ENCODE results near the gene NFKB1.
"Not testable (repeated sequence)": the region's sequence is repeated elsewhere in the genome, so short reads cannot be mapped to it uniquely, and the experiment has no call there.

Gene NFKB1

GRCh38 chr4:102564399-102565059 is 63.4 kb downstream of the NFKB1 start:
- no peaks in the 10 kb centered on the region for H3K36me3 ChIP-seq (ENCODE audit: control insufficient read depth, insufficient read depth, low read length)
- no peaks in the 10 kb centered on the region for H3K27me3 ChIP-seq (ENCODE audit: control insufficient read depth, insufficient read depth, low read length)
- H3K4me3 ChIP-seq (ENCODE audit: low read depth, low read length) = no peak overlapping the region
- H3K9me3 ChIP-seq (ENCODE audit: control insufficient read depth, insufficient read depth, low read depth, low read length) = no peaks in the 10 kb centered on the region
- no peak overlapping the region for H3K9ac ChIP-seq (ENCODE audit: low read length)
- no peak overlapping the region for H3K27ac ChIP-seq (ENCODE audit: low read depth, low read length)
- no peaks in the 10 kb centered on the region for H3K4me1 ChIP-seq (ENCODE audit: control insufficient read depth, insufficient read depth, low read length)

- Histone ChIP-seq H3K4me1 (ENCODE audit: control insufficient read depth, insufficient read depth, low read length) (no peaks in the 10 kb centered on the region), H3K4me3 (ENCODE audit: low read depth, low read length) (no peak overlapping the region), H3K9ac (ENCODE audit: low read length) (no peak overlapping the region), H3K27ac (ENCODE audit: low read depth, low read length) (no peak overlapping the region), H3K9me3 (ENCODE audit: control insufficient read depth, insufficient read depth, low read depth, low read length) (no peaks in the 10 kb centered on the region), H3K27me3 (ENCODE audit: control insufficient read depth, insufficient read depth, low read length) (no peaks in the 10 kb centered on the region), H3K36me3 (ENCODE audit: control insufficient read depth, insufficient read depth, low read length) (no peaks in the 10 kb centered on the region)
These were observed 64.5 kb downstream of the NFKB1 start for GRCh38 chr4:102565696-102566095.

GRCh38 chr4:102566426-102566825 is 65.3 kb downstream of the NFKB1 start:
- Histone ChIP-seq H3K4me1 (ENCODE audit: control insufficient read depth, insufficient read depth, low read length) (no peaks in the 10 kb centered on the region), H3K9me3 (ENCODE audit: control insufficient read depth, insufficient read depth, low read depth, low read length) (no peaks in the 10 kb centered on the region), H3K27me3 (ENCODE audit: control insufficient read depth, insufficient read depth, low read length) (no peaks in the 10 kb centered on the region), H3K9ac (ENCODE audit: low read length) (no peak overlapping the region), H3K27ac (ENCODE audit: low read depth, low read length) (no peak overlapping the region), H3K4me3 (ENCODE audit: low read depth, low read length) (no peak overlapping the region), H3K36me3 (ENCODE audit: control insufficient read depth, insufficient read depth, low read length) (no peaks in the 10 kb centered on the region)

- no peaks in the 10 kb centered on the region for H3K27me3 ChIP-seq (ENCODE audit: control insufficient read depth, insufficient read depth, low read length)
- H3K27ac ChIP-seq (ENCODE audit: low read depth, low read length) = no peak overlapping the region
- H3K4me3 ChIP-seq (ENCODE audit: low read depth, low read length) = no peak overlapping the region
- no peaks in the 10 kb centered on the region for H3K4me1 ChIP-seq (ENCODE audit: control insufficient read depth, insufficient read depth, low read length)
- no peaks in the 10 kb centered on the region for H3K9me3 ChIP-seq (ENCODE audit: control insufficient read depth, insufficient read depth, low read depth, low read length)
- H3K9ac ChIP-seq (ENCODE audit: low read length) = no peak overlapping the region
- no peaks in the 10 kb centered on the region for H3K36me3 ChIP-seq (ENCODE audit: control insufficient read depth, insufficient read depth, low read length)
These were observed 66.3 kb downstream of the NFKB1 start for GRCh38 chr4:102567427-102567826.

- Histone ChIP-seq H3K9ac (ENCODE audit: low read length) (no peak overlapping the region), H3K4me1 (ENCODE audit: control insufficient read depth, insufficient read depth, low read length) (no peaks in the 10 kb centered on the region), H3K27ac (ENCODE audit: low read depth, low read length) (no peak overlapping the region), H3K27me3 (ENCODE audit: control insufficient read depth, insufficient read depth, low read length) (no peaks in the 10 kb centered on the region), H3K36me3 (ENCODE audit: control insufficient read depth, insufficient read depth, low read length) (no peaks in the 10 kb centered on the region), H3K9me3 (ENCODE audit: control insufficient read depth, insufficient read depth, low read depth, low read length) (no peaks in the 10 kb centered on the region), H3K4me3 (ENCODE audit: low read depth, low read length) (no peak overlapping the region)
These were observed 68.0 kb downstream of the NFKB1 start for GRCh38 chr4:102569200-102569599.

GRCh38 chr4:102570211-102570610 is 69.1 kb downstream of the NFKB1 start:
- not testable (repeated sequence) for H3K9ac ChIP-seq (ENCODE audit: low read length); H3K4me1 ChIP-seq (ENCODE audit: control insufficient read depth, insufficient read depth, low read length); H3K9me3 ChIP-seq (ENCODE audit: control insufficient read depth, insufficient read depth, low read depth, low read length); H3K36me3 ChIP-seq (ENCODE audit: control insufficient read depth, insufficient read depth, low read length); H3K4me3 ChIP-seq (ENCODE audit: low read depth, low read length); H3K27ac ChIP-seq (ENCODE audit: low read depth, low read length); H3K27me3 ChIP-seq (ENCODE audit: control insufficient read depth, insufficient read depth, low read length)

GRCh38 chr4:102572452-102572851 is 71.3 kb downstream of the NFKB1 start:
- no peaks in the 10 kb centered on the region for H3K36me3 ChIP-seq (ENCODE audit: control insufficient read depth, insufficient read depth, low read length)
- no peaks in the 10 kb centered on the region for H3K9me3 ChIP-seq (ENCODE audit: control insufficient read depth, insufficient read depth, low read depth, low read length)
- H3K9ac ChIP-seq (ENCODE audit: low read length) = no peak overlapping the region
- no peak overlapping the region for H3K4me3 ChIP-seq (ENCODE audit: low read depth, low read length)
- no peaks in the 10 kb centered on the region for H3K27me3 ChIP-seq (ENCODE audit: control insufficient read depth, insufficient read depth, low read length)
- H3K4me1 ChIP-seq (ENCODE audit: control insufficient read depth, insufficient read depth, low read length) = peaks cover 5% of the 10 kb centered on the region; the same call in 1 of the 2 replicates
- H3K27ac ChIP-seq (ENCODE audit: low read depth, low read length) = no peak overlapping the region

- H3K27ac ChIP-seq (ENCODE audit: low read depth, low read length) = no peak overlapping the region
- H3K36me3 ChIP-seq (ENCODE audit: control insufficient read depth, insufficient read depth, low read length) = no peaks in the 10 kb centered on the region
- no peak overlapping the region for H3K4me3 ChIP-seq (ENCODE audit: low read depth, low read length)
- H3K4me1 ChIP-seq (ENCODE audit: control insufficient read depth, insufficient read depth, low read length) = peaks cover 5% of the 10 kb centered on the region; the same call in 1 of the 2 replicates
- H3K27me3 ChIP-seq (ENCODE audit: control insufficient read depth, insufficient read depth, low read length) = no peaks in the 10 kb centered on the region
- no peak overlapping the region for H3K9ac ChIP-seq (ENCODE audit: low read length)
- H3K9me3 ChIP-seq (ENCODE audit: control insufficient read depth, insufficient read depth, low read depth, low read length) = no peaks in the 10 kb centered on the region
These were observed 73.2 kb downstream of the NFKB1 start for GRCh38 chr4:102574317-102574716.

- Histone ChIP-seq H3K4me1 (ENCODE audit: control insufficient read depth, insufficient read depth, low read length) (peaks cover 5% of the 10 kb centered on the region; the same call in 1 of the 2 replicates), H3K9me3 (ENCODE audit: control insufficient read depth, insufficient read depth, low read depth, low read length) (no peaks in the 10 kb centered on the region), H3K4me3 (ENCODE audit: low read depth, low read length) (no peak overlapping the region), H3K27me3 (ENCODE audit: control insufficient read depth, insufficient read depth, low read length) (no peaks in the 10 kb centered on the region), H3K36me3 (ENCODE audit: control insufficient read depth, insufficient read depth, low read length) (no peaks in the 10 kb centered on the region), H3K9ac (ENCODE audit: low read length) (no peak overlapping the region), H3K27ac (ENCODE audit: low read depth, low read length) (no peak overlapping the region; the same call in 1 of the 2 replicates)
These were observed 74.4 kb downstream of the NFKB1 start for GRCh38 chr4:102575369-102576129.

GRCh38 chr4:102578270-102578669 is 77.1 kb downstream of the NFKB1 start:
- no peak overlapping the region for H3K27ac ChIP-seq (ENCODE audit: low read depth, low read length)
- H3K4me3 ChIP-seq (ENCODE audit: low read depth, low read length) = no peak overlapping the region
- no peaks in the 10 kb centered on the region for H3K27me3 ChIP-seq (ENCODE audit: control insufficient read depth, insufficient read depth, low read length)
- peaks cover 5% of the 10 kb centered on the region; the same call in 1 of the 2 replicates for H3K4me1 ChIP-seq (ENCODE audit: control insufficient read depth, insufficient read depth, low read length)
- H3K9me3 ChIP-seq (ENCODE audit: control insufficient read depth, insufficient read depth, low read depth, low read length) = no peaks in the 10 kb centered on the region
- no peaks in the 10 kb centered on the region for H3K36me3 ChIP-seq (ENCODE audit: control insufficient read depth, insufficient read depth, low read length)
- no peak overlapping the region for H3K9ac ChIP-seq (ENCODE audit: low read length)

GRCh38 chr4:102578819-102579218 is 77.7 kb downstream of the NFKB1 start:
- peaks cover 5% of the 10 kb centered on the region; the same call in 1 of the 2 replicates for H3K4me1 ChIP-seq (ENCODE audit: control insufficient read depth, insufficient read depth, low read length)
- no peaks in the 10 kb centered on the region for H3K9me3 ChIP-seq (ENCODE audit: control insufficient read depth, insufficient read depth, low read depth, low read length)
- no peak overlapping the region for H3K4me3 ChIP-seq (ENCODE audit: low read depth, low read length)
- no peaks in the 10 kb centered on the region for H3K27me3 ChIP-seq (ENCODE audit: control insufficient read depth, insufficient read depth, low read length)
- H3K36me3 ChIP-seq (ENCODE audit: control insufficient read depth, insufficient read depth, low read length) = no peaks in the 10 kb centered on the region
- no peak overlapping the region for H3K9ac ChIP-seq (ENCODE audit: low read length)
- H3K27ac ChIP-seq (ENCODE audit: low read depth, low read length) = no peak overlapping the region
